Activated CD8-positive, alpha-beta memory T cell treated with anti-CD3 and anti-CD28 coated beads for 1 hour (primary cell): ENCODE results near the gene DQX1.
A peak's percentile ranks its signal among the peaks of the same experiment; 100 is the strongest.

ENCODE experiments used
- DNase-seq, 2 donors: peaks; one replicate each; pipeline ENCODE4 v3.0.0-alpha.2; 2020; ENCODE audit warnings: low read depth in 1 of 2; ENCODE audit errors: extremely low read depth in 1 of 2

The DQX1 gene

DNA sequence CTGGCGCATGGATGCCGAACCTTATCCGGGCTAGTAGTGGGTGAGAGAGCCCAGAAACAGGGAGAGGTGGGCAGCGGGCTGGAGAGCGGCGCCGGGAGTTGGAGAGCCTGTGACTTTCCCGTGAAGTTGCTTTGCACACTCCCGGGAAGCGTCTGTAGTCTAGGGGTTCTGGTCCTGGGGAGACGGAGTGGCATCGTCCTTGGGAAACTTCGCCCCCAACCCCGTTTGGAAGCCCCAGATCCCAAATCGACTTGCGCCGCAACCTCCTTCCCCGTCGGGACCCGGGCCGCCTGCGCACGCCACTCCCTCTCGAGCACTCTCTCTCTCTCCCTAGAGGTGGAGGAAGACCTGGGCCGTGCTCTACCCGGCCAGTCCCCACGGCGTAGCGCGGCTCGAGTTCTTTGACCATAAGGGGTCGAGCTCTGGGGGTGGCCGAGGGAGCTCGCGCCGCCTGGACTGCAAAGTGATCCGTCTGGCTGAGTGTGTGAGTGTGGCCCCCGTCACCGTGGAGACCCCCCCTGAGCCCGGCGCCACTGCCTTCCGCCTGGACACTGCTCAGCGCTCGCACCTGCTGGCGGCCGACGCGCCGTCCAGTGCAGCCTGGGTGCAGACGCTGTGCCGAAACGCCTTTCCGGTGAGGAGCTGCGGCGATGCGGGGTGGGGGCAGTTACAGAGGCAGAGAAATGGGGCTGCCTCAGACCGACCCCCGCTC lies 28.9 kb upstream of the DQX1 start:
- DNase-seq = no peak

DNA sequence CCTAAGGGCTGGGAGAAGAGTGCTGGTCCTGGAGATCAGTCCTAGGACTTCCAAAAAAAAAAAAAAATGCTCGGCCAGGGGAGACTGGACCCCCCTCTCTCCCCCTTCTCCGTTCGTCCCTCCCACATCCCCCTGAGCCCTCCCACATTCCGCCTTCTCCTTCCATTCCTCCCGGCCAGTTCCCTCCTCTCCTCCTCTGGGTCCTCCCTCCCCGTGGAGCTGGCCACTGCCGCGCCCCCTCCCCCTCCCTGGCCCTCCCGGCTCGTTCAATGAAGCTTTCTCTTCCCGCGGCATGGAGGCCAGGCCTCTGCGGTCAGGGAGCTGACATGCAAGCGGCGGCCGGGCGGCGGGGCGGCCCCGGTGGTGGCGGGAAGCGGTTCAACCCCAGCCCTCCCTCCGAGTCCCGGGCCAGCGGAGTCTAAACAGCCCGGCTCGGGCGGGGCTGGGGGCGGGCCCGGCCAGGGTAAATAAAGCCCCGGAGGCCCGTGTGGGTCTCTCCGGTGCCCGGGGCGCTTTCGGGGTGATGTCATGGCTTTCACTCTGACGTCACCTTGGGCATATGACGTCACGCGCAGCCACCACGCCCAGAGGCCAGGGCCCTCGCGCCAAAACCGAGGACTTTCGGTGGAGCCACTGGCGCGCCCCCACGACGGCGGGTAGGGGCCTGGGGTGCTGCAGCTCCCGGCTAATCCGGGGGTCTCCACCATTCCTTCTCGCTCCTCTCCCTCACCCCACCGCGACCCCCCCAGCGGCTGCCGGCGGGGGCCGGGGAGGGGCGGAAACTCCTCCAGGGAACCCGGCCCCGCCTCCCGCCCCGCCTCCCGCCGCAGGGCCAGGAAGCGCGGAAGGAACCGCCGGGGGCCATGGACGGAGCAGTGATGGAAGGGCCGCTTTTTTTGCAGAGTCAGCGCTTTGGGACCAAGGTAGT lies 28.1 kb upstream of the DQX1 start, which contains the start of the genes DOK1 and LOXL3:
Gene DOK1 (plus strand): TSS at position 829 of the 928 bp plus-strand sequence. CDS start 35 bp downstream, at position 864.
Gene LOXL3 (minus strand): TSS at position 51 of the 928 bp plus-strand sequence. CDS start 1,308 bp downstream, outside the sequence.
- peak; percentile 36 to 78 for DNase-seq

DNA sequence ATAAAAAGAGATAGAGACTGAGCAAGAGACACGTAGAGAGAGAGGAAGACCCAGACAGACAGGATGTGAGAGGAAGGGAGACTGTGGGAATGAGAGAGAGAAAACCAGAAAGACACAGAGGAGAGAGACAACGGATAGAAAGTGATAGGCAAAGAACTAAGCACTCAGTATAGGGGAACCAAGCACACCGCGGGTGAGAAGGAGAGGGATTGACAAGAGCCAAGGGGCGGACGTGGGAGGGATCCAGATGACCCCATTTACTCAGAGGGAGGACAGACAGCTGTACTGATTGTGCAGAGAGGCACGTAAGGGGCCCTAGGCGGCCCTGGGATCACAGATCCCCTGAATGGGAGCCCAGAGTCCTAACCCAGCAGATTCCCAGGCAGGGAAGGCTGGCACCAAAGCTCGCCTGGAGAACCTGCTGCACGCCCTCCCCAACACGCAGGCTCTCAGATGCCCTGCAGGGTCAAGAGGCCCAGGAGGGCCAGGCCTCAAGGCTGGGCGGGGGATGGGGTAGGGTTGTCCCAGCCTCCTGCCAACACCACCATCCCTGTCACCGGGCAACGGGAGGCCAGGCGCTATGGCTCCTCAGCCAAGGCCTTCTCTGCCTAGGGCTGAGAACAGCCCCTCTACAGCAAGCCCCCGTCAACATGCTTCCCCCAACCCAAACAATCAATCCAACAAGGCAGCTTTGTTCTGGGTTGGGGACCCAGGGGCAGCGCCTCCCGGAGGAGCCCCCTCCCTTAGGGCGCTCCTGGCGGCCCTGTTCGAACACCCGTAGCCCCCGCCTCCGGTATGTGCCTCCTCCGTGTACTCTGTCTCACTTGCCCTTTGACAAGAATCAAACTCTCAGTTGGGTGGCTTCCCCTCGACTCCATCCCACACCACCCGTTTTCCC lies 27.1 kb upstream of the DQX1 start:
- no peak for DNase-seq

DNA sequence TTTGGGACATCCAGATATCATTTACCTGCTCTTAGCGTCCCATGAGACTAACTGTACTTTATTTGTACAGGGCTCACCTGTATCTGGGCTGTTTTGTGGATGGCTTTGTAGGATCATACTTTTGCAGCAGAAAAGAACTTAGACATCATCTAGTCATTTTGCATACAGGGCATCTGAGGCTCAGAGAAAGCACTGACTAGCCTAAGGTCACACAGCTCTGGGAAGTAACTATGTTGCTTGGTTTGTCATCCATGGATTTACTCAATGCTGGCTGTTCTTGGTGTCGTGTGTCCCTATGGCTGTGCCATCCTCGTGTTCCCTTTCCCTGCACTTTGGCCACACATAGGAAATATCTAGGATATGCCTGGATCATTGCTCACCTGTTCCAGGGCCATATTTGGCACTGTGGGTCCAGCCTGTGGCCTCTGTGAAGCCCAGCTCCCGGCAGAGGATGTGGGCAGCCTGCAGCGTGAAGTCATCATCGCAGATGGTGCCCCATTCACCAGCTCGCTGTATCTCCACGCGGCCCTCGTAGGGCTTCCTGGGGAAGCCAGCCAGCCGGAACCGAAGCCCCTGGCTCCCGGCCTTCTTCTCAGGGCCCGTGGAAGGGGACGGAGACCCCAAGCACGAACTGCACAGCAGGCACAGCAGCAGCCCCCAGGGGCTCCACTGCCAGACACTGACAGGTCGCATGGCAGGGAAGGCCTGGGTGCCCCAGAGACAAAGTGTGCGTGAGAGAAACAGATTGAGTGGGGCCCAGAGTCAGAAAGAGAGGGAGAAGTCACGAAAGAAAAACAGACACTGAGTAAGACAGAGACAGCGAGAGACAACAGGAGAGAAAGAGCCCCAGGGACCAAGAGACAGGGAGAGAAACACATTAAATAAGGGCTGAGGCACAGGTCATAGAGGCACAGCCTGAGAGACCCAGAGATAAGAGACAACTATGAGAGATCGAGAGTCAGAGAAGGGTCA lies 26.2 kb upstream of the DQX1 start:
- DNase-seq = no peak

DNA sequence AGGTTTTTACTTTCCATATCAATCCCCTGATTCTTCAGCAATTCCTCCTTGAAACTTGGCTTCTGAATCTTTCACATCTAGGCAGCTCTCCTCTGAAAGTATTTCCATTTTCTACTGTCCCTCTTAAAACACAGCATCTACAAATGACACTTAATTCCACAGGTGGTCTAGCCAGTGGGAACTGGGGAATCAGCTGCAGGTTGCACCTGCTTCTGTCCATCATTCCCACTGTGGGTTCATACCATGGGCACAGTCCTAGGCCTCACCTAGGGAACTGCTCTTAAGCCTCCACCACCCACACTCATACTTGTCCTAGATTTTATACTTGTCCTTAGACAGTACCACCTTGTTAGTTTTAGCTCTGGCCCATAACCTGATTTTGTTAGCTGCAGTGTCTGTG lies 25.5 kb upstream of the DQX1 start:
- DNase-seq = no peak

DNA sequence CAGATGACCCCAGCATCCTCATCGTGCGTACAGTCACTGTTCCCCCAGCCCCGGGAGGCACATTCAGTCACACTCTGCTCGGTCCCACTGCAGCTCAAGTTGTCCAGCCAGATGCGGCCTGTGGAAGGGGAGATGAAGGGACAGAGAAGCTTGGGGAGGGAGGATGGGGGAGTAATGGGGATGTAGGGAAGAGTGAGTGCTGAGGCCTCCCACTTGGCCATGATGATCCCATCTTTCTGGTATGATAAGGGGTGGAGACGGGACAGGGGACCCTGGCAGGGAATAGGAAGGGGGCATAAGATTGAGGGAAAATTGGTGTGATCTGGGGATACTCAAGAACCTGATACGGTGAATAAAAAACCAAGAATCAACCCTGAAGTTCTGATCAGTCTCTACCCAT lies 24.2 kb upstream of the DQX1 start:
- no peak for DNase-seq

DNA sequence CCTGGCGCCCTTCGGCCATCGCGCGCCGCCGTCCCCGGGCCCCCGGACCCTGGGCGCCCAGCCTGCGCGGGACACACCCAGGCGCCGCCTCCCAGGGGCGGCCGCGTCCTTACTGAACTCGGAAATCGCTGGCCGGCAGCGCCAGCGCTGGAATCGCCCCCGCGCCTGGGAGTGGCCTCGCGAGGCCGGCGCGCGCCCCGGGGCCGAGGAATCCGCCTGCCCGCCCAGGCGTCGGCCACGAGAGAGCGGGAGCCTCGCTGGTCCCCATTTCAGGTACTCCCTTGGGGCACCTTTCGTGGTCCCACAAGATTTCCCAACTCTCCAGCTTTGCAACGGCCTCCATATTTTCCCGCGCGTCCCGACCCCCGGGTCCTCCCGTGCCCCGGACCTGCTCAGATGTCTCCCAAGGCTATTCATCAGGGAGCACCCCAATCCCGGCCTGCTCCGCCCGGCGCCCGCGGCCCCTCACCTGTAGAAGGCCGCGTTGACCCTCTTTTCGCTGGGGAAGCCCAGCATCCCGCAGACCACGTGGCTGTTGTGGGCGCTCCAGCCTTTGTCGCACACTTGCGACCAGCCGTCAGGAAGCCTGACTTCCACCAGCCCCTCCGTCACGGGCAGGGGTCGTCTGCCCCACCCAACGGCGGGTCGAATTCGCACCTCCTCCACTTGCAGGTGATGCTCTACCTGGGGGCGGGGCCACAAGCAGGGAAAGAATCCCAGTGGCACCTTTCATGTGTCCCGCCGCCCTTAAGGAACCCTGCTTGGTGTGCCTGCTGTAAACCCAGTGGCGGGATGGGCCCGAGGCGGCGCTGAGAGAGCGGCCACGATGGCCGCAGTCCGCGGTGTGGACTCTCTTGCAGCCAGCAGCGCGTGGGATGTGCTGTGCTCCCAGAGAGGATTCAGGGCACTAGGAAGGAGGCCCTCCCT lies 23.1 kb upstream of the DQX1 start:
- no peak for DNase-seq

DNA sequence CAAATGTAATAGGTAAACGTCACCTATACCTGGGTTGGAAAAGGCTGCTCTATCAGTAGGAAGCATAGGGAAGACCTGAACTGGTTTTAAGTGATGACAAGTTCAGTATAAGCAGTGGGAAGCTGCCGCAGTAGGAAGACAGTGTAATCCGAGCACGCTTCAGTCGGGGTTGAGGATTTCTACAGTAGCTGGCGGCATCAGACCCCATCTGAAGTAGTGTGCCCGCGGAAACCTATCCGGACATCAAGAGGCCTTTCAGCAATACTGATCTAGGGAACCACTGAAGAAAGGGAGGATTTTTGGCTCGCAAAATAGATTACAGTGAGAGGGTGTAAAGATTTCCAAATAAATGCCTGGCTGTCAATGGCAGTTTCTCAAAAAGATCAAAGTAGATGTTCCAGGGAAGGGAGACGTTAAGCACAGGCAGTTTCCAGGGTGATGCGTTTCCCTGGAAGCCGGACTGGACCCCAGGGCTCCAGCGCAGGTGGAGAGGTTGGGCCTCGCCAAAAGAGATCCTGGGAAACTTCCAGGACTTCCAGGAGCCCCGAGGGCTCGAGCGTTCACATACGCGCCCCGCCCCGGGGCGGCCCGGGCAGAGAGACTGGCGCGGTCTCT lies 22.4 kb upstream of the DQX1 start:
- DNase-seq = no peak

DNA sequence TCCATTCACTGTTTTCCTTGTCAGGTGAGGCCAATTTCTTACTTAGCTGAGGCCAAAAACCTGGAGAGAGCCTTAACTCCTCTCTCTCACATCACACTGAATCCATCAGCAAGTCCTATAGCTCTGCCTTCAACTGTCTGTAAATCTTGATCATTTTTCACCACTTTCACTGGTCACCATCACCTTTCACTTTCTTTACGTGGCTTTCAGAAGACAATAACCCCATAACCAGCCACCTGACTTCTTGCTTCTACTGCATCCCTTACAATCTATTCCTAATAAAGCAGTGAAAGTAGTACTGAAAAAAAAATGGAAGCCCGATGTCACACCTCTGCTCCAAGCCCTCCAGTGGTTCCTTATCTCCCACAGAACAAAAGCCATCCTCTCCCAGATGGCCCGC lies 20.0 kb upstream of the DQX1 start:
- no peak for DNase-seq

DNA sequence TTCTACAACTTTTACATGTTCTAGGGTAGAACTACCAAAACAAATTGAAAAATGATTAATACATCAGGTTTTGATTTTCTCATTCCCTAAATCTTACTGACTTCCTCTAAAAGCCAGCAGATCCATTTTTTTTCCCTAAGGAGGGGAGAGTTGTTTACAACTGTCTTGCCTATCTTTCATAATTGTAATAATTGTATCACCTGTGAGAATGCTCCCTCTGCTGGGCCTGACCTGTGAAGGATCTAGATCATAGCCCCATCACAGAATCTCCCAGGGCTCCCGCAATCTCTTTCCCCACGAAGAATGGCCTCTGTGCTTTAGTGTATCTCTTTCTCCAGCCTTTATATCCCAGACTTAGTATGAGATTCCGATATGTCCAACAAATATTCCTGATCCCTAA lies 18.6 kb upstream of the DQX1 start:
- DNase-seq = no peak

DNA sequence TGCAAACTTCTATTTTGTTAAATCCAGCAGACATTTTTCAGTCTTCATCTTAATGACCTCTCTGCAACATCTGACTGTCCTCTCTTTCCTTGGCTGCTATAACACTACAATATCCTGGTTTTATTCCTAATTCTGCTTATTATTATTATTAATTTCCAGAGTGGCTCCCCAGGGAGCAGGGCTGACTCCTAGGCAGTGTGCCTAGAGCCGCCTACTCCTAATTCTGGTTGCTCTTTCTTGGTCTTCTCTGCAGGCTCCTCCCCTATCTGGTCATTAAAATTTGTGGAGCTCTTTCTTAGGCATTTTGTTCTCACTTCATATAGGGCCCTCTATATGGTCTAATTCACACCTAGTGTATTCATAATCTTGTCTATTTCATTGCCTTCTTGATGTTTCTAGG lies 16.9 kb upstream of the DQX1 start:
- DNase-seq = no peak

DNA sequence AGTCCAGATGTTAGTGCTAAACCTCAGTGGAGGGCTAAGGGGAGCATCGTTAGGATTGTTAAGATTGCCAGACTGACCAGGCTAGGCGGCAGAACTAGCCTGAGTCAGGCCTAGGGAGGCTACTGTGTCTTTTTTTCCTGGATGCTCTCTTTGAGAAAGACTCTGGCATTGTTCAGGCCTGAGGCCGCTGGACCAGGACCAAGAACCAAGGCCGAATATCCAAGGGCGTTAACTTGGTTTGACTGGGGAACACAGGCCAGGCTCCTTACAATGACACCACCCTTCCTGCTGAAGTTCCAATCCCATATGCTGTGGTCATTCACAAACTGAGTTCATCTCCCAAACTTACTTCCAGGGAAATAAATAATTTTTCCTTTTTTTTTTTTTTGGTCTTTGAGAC lies 14.3 kb upstream of the DQX1 start:
- no peak for DNase-seq

DNA sequence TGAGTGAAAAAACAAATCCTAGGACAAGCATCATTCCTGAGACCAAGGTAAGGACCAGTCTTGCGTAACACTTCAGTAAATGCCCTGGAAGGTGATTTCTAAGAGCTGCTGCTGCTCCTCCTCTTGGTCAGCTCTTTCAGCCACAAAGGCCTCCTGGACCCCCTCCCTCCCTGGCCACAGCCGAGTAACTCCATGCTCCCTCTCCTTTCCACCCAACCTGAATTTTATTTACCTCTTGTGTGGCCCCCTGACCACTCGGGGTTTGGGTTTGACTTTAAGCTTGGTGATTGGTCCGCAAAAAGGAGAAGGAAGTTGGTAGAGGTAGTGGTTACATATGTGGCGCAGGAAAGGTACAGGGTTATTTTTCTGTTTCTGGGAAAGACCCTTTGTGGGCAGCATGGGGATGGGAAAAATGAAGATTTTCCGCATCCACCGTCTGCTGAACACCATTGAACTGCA lies 12.9 kb upstream of the DQX1 start:
- DNase-seq = no peak

DNA sequence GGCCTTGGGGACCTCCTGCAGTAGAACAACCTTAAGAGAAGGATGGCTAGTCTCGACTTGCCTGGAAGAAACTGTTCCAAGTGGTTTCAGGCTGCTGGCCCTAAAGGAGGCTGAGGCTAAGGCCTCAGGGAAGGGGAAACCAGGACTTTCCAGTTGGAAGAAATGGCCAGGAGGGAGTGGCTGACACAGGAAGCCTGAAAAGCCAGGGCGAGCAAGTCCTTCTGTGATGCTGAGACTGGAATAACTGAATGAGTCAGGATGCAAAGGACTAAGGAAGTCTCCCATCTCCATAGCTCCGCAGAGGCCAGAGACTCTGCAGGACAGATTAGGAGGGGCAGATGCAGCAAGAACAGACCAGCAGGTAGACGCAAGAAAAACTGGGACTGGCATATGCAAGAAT lies 11.1 kb upstream of the DQX1 start:
- no peak for DNase-seq

DNA sequence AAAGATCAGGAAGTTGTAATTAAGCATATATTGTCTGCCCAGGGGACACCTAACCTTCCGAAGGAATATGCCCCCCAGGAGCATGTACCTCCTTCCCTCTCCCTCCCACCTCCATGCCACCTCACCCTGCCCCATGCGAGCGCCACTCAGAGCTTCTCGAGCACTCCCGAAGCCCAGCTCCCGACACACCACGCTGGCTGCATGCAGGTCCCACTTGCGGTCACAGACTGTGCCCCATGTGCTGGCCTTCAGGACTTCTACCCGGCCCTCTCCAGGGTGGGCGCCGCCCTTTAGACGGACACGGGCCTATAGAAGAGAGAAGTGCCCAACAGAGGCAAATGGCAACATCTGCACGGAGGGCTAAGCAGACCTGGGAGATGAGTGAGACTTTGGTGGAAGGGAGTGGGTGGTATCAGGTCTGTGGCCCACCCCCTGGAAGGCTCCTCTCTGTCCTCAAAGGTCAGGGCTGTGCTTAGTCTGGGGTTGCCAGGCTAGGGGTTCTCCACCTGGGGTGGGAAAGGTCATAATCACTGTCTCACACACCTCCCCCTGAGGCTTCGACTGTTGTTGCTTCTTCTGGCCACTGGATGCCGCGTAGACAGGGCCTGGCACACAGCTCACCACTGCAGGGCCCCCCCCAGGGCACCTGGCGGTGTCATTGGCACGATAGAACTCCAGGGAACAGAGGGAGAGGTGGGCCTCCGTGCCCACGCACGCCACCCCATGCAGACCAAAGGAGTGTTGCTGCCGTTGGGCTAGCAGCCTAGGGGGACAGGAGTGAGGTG lies 10.3 kb upstream of the DQX1 start:
- DNase-seq = no peak

DNA sequence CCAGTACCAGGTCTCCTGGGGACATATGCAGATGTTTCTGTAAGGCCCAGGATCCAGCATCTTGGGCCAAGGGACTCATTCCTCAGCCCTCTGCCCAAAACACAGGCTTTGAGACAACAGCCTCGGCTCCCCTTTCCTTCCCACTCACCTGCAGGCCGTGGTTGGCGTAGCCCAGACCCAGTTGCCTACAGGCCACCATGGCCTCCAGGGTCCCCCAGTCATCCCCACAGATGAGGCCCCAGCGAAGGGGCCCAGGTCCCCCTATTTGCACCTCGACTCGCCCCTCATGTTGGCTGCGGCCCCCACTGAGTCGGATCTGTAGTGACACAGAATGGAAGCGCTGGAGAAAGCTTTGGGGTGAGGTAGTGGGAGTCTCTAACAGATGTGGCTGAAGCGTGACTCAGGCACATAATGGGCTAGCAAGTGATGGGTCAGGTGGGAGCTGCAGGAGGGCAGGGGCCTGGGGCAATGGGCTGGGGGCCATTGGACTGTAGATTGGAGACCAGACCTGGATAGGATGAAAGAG lies 9.5 kb upstream of the DQX1 start:
- no peak for DNase-seq

DNA sequence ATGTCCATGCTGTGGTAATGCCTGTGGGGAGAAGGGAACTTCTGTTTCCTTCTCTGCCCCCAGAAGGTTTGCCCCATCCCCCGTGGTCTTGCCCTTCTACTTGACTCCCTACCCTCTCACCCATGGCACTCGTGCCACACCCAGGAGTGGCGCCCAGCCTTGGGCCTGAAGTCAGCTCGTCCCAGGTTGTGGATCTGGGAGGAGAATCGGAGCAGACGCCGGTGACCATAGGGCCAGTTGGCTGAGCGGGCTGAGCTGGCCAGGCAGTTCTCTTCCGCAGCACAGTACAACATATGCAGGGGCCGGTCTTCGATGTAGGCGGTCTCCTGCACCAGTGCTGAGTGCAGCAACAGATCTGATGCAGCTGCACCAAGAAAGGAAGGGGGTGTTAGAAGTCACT lies 8.4 kb upstream of the DQX1 start:
- DNase-seq = no peak
